HG03064 (cell line): ENCODE data around the gene STK10.

ENCODE experiments used
- ATAC-seq: cut with Tn5 transposase; IDR thresholded peaks from one replicate; pipeline ENCODE4 v1.9.1; 2021; ENCODE audit warnings: low read depth; ENCODE audit not compliant: unreplicated experiment

Gene STK10

DNA sequence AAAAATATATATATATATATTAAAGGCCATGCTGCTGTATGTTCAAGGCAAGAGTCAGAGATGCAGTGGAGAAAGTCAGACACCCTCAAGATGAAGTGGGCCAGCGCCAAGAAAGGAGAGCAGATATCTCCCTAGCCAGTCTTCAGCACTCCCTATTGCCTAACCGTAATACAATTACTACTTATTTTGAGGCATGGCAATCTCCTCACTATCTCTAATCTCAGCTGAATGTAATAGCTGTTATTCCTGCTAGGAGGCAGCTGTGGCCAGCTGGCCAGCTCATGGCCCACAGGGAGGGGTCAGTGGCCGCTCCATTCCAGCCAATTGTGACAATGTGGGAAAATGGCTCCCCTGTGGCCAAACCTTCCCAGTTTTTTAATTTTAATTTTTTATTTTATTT lies 94.1 kb downstream of the STK10 start:
- no peak for ATAC-seq

DNA sequence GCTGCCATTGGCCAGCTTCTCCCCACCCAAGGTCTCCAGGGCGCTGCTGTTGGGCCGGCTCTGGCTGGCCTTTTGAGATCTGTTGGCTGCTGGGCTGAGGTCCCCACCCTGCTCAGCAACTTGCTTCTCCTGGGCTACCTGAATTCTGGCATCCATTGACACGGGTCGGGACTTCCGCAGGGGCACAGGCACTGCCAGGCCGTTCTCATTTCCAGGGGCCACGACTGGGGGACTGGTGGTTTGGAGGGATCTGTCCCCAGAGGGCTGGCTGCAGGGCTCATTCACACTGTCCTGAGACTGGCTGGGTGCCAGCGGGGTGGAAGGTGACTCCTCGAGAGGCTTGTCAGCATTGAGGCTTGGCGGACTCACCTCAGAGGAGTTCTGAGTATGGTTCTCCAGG lies 94.5 kb downstream of the STK10 start:
- ATAC-seq, result no peak

DNA sequence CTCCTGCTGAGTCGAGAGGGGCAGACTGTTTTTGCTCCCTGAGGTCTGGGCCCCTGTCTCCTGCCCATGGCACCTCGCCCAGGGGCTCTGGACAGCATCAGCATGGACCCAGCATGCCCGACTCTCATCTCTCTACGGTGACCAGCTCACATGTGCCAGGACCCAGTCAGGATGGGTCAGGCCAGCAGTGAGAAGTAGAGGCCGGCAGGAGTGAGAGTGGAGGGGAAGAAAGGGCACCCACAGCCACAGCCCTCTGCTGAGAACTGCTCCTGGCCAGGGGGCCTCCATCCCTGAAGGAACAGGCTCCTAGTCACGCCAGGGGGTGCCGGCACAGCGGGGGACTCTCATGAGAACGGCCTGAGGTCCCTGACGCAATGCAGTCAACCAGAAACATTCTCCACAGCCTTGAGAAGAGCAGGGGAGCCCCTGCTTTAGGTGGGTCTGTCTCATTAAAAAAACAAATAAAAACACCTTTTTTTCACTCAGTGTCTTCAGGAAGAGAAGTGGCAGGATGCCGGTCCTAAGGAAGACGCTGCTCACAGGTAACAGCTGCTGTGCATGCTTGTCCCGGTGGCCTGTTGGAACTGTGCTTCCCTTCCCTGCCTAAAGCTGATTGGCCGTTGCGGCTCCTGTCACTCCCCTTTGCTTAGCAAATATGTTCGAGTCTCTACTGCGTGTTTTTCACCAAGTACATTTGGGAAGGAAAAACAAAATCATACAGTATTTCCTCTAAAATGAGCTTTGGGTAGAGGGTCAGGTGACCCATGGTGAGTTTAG lies 95.9 kb downstream of the STK10 start:
- ATAC-seq, result no peak

DNA sequence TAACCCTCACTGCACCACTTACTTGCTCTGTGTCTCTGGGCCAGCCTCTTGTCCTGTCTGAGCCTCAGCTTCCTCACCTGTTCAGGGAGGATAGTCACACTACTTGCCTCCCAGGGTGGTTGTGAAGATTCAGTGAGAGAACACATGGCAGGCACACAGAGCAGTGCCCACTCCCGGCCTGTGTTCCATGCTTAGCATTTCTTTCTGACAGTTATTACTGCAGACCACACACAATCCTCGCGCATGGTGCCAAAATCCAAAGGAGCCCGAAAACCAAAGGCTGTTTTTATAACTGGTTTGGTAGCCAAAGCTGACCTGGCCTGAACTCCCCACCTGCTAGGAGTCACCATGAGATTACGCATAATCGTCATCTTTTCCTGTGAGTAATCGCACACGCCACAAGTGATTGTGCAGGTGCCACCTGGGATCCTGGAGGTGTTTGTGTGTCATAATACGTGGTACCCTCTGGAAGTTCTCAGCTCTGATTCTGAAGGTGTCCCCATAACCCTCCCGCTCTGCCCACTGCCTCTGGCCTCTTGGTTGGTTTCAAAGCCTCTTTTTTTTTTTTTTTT lies 97.0 kb downstream of the STK10 start:
- ATAC-seq, result no peak

DNA sequence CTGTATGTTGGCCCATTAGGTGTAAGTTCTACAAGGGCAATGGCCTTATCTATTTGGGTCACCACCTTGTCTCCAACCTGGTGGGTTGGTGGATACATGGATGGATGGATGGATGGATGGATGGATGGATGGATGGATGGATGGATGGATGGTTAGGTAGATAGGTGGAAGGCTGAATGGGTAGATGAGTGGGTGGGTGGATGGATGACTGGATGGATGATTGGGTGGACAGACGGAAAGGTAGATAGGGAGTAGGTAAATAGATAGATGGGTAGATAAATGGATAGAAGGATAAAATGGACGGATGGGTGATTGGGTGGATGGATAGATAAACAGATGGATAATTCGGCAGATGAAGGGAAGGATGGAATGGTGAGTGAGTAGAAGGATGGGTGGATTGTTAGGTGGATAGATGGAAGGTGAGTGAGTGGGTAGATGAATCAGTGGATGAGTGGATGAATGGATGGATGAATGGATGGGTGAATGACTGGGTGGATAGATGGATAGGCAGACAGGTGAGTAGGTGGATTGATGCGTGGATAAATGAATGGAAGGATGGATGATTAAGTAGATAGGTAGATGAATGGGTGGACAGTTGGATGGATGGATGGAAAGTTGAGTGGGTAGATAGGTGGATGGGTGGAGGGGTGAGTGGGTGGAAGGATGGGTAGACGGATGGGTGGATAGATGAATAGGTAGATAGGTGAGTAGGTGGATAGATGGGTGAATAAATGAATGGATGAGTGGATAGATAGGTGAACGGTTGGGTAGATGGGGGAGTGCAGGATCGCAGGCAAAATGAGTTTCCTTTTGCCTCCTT lies 98.5 kb downstream of the STK10 start:
- ATAC-seq, result no peak

DNA sequence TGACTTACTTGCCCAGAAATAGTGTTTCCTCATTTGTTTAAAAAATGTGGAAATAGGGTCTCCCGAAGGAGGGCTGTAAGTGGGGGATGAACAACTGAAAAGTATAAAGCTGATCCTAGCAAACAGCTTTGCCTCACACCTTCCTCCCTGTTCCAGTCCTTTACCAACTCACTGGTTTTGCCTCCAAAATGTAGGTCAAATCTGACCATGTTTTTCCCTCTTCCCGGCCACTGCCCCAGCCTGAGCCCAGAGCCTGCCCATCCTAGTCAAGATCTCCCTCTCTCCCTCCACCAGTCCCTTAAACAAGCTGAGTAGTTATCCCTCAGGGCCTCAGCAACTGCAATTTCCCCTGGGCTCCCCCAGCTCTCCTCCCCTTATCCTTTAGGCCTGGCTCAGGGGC lies 99.2 kb downstream of the STK10 start:
- ATAC-seq, result no peak

DNA sequence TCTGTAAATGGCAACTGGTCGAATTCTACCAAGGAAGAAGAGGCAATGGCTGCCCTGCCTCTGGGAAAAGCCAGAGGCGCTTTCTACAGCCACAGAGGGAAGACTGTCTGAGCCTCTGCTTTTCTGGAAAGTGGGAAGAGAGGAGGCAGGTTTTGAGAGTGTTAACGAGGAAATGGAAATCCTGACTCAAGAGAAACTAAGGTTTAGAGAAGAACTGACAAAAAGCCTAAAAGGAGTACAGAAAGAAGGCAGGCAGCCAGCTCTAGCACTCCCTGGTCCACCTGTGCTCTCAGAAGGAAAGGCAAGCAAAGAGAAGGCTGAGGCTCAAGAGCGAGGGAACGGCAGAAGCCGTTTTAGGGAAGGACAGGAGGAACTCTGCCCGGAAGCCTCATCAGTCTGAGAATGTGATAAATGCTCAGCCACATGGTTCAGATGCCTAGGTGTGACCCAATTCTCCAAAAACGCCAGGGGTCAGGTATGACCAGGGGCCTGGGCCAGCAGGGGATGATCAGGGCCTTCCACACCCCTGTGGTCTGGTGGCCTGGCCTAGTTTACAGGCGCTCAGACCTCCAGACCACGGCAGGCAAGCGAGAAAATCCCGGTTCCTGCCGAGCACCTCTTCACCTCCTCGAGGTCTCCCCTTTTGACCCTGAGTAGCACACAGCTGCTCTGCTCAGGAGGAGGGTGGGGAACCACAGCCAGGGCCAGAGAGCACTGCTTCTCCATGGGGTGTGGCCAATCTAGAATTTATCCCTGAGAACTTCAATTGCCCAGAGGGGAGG lies 101.6 kb downstream of the STK10 start:
- no peak for ATAC-seq

DNA sequence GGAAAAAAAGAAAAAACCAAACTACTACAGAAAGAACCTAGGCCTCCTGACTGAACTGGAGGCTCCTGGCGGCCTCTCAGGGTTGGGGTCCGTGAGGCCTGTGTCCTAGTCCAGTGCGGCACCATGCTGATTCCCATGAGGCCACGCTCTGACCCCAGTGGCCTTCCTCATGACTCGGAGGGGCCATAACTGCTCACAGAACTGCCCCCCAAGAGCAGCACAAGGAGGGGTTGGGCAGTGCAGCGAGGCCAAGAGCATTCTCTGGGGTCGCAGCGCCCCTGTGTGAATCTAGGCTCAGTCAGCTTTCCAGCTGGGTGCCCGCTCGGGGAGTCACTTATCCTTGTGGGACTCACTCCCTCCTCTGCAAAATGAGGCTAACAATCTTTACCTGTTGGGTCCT lies 102.3 kb downstream of the STK10 start:
- no peak for ATAC-seq

DNA sequence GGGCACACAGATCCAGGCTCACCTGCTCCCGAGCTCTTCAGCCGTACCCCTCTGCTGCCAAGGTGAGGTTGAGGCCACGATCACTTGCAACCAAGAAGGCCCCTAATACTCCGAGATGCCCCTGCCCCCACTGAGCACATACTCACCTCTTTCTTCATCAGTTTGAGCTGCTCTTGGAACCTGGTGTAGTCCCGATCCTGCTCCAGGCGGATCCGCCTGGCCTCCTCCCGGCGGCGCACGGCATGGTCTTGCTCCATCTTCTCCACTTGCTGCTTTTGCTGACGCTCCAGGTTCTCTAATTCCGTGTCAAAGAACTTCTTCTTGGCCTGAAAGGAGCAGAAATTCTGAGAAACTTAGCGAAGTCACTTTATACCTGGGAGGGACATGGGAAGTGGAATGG lies 105.8 kb downstream of the STK10 start:
- no peak for ATAC-seq

DNA sequence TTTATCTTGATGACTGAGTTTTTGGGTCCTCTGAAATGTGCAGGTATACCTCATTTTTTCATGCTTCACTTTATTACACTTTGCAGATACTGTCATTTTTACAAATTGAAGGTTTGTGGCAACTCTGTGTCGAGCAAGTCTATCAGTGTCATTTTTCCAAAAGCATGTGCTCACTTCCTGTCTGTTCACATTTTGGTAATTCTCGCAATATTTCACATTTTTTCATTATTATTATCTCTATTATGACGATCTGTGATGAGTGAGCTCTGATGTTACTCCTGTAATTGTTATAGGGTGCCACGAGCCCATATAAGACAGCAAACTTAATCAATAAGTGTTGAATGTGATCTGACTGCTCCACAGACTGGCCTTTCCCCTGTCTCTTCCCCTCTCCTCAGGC lies 108.1 kb downstream of the STK10 start:
- ATAC-seq, result no peak

DNA sequence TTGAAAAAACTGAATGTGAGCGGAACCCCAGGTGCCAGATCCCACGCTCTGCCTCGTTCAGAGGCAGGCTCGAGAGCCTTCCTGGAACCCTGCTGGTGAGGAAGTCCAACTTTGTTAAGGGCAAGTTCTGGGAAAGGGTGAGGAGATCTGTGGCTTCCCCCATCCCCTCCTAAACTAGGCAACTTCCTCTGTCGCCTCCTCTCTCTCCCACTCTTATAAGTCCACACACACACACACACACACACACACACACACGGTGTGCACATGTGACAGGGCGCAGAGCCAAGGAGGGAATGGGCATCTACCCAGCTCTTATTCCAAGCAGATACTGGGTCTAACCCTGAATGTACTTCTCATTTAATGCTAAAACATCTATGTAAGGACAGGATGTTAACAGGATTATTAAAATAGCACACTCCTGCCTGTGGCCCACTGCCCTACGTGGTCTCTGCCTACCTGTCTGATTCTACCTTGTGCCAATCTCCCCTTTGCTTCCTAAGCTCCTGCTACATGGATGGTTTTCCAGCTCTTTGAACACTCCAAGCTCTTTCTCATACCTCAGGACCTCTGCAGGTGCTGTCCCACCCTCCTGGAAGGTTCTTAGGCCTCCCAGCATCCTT lies 109.2 kb downstream of the STK10 start:
- ATAC-seq, result no peak

DNA sequence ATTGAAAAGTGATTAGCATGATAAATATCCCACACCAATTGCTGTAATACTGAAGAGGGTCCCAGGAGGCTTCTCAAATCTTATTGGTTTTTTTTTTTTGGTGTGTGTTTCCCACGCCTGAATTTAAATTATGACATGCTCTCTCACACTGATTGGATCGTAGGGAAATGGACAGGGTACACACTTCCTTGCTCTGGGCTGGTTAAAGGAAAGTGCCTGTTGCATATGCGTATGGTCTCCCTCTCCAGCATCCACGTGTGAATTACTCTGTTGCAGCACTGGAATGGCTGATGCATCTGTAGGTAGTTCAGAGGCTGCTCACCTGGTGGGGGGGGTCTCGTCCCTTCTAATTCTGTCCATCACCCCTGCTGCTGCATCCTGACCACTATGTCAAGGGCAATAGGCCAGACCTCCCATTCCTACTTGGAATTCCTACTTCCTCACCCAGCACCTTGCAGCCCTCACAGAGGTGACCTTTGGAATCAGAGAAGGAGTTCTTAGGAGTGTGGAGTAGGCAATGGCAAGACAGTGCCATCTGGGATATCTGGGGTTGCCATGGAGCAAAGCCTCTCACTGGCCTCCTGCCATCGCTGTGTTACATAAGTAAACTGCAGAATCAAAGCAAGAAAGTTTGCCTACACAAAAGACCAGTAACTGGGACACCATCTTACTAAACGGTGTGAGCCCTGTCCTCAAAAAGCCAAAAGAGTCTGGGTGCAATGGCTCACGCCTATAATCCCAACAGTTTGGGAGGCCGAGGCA lies 110.2 kb downstream of the STK10 start:
- ATAC-seq, result no peak

DNA sequence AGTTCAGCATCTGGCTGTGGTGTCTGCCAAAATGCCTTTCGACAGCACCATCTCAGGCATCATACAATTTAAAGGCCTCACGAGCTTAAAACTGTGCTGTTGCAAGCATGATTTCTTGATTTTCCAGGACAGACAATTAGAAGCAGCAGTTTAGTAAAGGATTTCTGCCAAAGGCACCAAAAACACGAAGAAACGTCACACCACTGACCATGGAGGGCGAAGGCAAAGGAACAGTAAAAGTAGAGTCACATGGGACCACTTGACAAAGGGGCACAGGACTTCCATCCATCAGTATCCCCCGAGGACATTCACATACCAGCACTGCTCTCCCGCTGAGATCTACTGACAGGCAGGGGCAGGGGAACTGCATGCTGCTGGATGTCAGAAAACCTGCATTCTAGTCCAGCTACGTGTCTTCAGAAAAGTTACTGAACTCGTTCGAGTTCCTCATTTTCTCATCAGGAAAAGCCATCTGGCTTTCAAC lies 111.2 kb downstream of the STK10 start:
- ATAC-seq, result no peak

DNA sequence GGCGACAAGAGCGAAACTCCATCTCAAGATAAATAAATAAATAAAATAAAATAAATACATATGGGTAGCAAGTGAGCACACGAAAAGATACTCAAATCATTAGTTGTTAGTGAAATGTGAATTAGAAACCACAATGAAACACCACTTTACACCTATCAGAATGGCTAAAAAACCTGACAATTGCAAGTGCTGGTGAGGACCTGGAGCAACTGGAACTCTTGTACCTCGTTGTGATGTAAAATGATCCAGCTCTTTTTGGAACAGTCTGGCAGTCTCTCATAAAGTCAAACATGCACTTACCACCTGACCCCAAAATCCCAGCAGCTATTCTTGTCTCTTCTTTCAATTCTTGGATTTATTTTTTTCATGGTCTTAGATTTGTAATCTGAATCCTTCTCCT lies 112.4 kb downstream of the STK10 start:
- no peak for ATAC-seq

DNA sequence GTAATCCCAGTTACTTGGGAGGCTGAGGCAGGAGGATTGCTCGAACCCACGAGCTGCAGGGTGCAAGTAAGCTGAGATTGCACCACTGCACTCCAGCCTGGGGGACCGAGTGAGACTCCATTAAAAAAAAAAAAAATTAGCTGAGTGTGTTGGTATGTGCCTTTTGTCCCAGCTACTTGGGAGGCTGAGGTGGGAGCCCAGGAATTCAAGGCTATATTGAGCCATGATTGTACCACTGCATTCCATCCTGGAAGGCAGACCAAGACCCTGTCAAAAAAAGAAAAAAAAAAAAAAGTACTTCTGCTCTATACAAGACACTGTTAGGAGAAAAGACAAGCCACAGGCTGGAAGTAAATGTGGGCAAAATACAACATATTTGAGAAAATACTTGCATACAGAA lies 113.1 kb downstream of the STK10 start:
- ATAC-seq, result no peak

DNA sequence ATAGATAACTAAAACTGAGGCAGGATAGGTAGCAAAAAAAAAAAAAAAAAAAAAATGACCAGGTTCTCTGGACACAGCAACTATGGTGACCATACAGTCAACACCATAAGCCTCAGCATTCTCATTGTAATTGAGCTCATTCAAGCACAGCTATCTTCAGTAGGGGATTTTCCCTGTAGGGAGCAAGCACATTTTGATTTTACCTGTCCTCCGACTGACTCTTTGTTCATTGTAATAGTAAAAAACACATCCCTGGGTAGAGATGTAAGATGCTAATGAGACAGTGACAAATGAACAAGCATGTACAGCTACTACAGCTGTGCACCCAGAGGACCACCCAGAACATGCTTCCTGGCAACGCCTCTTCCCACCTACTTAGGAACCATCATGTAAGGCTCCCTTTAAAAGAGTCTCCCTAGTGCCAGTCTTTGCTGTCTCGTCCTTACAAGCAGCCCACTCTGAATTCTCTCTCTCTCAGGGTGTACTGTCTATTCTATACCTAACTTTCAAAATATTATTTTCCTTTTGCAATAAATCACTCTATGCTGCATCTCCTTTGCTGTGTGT lies 116.6 kb downstream of the STK10 start:
- no peak for ATAC-seq

DNA sequence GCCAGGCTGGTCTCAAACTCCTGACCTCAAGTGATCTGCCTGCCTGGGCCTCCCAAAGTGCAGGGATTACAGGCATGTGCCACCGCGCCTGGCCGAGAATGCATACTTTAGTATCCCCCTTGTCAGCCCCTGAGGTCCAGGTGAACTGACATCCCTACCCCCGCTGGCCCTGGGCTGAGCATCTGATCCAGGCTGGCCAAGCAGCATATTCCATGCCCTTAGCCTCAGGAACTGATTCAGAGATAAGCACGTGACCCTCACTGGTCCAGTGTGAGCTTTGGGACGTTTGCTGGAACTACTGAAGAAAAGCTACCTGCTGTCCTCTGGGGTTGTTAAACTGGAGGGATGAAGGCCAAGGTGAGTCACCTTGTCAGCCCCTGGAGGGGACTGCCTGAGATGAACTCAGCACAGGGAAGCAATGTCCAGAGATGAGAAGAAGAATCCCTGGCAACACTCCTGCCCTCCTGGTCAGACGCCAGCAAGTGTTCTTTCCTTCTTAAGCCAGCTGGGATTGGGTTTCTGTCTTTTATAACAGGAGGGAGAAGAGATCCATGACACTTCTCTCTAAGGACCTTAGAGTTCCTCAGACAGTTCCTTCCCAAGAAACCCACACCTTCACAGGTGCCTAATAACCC lies 122.5 kb downstream of the STK10 start:
- ATAC-seq, result no peak

DNA sequence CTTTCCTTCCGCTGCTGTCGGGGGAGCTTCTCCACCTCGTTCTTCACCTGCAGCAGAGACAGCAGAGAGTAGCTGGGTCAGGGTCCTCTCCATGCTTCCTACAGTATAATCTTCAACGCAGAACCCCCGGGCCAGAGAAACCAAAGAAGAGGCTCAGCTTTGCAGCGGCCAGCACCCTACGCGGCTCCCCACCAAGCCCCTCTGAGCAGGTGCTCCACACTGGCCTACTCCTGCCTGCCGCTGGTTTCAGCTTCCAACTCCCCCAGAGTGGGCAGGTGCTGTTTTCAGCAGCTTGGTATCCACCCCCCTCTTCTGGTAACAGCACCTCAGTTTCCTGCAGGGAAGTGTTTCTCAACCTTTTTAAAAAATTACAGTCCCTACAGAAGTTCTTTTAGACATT lies 123.3 kb downstream of the STK10 start:
- no peak for ATAC-seq

DNA sequence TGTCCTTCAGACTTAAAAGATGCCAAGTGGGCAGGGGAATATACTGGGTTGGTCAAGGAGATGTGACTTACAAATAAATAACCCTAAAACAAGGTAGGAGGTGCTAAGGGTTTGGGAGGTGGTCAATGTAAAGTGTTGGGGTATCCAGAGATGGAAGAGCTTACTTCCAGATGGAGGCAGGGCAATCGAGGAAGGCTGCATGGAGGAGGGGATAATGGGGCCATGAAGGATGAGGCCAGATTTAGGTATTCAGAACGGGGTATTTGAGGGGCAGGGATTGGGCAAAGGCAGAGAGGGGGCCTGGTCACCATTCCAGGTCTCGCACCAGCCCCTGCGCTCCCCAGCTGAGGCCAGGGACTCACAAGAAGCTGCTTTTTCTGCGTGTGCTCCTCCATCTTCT lies 123.7 kb downstream of the STK10 start:
- ATAC-seq, result no peak
